DMS79 (cell line): Measurements from ENCODE around the gene HES6.

Experiments
- DNase-seq: peaks from one replicate; lab custom pipeline; 2025; lab: John Stamatoyannopoulos, UW

Gene HES6

DNA sequence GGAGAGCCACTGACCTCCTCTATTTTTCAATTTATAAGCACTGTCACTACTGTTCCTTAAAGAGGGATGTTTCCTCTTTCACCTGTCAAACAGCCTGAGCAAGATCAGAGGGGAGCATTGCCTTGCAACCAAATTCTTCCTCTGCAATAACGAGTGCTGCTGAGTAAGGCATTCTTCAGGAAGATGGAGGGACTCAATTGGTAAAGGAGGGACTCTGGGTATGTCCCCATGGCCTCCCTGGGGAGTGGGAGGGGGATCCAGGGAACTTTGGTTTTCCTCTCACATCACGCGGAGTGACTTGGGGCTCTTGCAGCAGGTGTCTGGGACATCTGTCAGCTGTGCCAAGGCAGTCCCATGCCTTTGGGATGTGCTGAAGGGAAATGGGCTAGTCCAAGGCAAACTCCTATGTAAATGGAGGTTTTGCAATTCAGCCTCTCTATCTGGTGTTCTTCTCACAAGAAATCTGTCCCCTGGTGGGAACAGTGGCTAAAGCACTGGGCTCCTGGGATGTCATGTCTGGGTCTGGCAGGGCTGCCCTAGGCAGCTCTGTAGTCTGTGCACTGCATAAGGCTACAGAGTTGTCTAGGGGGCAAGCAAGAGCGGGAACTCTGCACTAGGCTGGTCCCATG lies 14.4 kb upstream of the HES6 start:
- no peak for DNase-seq

- no peak for DNase-seq
Measured at GRCh38 chr2:238252766-238253630, 13.2 kb upstream of the HES6 start.

DNA sequence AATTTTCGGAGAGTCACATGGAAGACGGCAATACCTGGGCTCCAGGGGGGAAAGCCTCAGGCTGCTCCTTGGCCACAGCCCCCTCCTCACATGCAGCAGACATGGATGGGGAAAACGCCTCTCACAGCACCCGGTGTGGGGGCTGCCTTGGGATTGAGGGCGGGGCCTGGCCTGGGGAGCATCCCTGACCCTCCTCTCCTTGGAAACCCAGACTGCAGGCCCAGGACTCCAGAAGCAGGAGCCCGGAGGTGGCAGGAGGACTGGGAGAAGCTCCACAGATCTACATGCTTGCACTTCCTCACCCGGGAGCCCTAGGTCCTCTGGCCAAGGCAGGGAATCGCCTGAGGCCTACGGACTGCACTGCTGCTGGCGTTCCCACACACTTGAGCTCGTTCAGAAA lies 12.1 kb upstream of the HES6 start:
- DNase-seq: no peak

- no peak for DNase-seq
Measured at GRCh38 chr2:238251331-238251730, 11.5 kb upstream of the HES6 start.

DNA sequence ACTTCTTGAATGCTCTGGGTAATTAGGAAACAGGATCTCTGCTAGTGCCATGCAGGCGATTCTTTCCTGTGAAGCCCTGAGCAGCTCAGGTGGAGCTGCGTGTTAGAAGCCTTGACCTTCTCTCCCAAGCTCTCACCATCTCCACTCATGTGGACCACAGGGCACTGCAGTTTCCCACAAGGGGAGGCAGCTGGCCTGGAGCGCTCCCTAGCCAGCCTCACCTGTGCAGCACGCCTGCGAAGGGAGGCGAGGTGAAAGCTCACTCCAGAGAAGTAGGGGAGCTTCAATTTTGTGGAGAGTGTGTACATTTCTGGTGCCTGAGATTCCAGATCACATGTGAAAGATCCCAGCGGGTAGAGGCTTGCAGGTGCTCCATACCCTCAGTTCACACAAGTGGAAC lies 11.1 kb upstream of the HES6 start:
- DNase-seq: no peak

DNA sequence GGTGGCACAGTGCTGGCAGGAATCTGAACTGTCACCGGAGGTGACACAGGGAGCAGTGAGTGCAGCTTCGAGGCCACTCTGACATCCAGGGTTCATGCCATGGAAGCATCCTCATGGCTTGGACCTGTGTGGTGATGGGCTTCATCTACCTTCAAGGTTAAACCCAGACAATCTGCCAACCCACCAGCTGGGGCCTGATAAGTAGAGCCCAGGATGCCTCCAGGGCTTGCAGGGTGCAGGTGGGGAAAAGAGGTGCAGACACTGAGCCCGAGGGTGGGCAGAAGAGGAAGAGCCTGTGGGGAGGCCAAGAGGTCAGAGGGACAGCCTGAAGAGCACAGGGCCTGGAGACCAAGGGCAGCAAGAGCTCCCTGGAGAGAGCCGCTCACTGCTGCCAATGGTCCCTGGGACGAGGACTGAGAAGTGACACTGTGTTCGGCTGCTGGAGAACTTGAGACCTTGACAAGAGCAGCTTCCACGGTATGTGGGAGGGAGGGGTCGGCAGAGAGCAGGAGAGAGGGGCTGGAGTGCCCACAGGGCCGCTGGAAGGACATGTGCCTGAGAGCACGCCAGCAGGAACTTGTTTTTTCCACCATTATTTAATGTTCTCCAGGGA lies 8.1 kb upstream of the HES6 start:
- DNase-seq: no peak

DNA sequence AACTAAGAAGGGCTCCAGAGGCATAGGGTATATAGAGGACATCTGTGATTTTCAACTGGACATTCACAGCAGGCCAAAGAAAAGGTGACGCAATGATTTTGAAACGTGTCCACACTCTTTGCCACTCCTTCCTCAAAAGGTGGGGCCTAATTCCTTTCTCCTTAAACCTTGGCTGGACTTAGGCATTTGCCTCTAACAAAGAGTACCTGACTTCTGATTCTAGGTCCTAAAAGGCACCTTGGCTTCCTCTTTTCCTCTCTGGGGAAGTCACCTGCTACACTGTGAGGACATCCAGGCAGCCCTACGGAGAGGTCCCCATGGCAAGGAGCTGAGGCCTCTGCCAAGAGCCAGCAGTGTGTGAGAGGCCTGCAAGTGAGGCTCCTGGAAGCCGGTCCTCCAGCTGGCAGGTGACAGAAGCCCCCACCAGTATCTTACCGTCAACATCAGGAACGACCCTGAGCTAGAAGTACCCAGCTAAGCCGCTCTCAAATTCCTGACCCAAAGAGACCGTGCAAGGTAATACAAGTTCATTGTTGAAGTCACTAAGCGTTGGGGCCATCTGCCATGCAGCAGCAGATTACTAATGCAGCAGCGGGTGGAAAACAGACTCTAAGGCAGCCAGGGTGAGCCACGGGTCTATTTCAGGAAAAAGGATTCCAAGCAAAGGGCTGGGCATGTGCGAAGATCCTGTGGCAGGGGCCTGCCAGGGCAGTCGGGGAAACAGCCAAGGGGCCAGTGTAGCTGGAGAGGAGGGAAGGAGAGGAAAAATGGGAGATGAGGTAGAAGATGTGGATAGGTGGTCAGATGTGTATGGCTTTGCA lies 7.4 kb upstream of the HES6 start:
- DNase-seq: no peak

DNA sequence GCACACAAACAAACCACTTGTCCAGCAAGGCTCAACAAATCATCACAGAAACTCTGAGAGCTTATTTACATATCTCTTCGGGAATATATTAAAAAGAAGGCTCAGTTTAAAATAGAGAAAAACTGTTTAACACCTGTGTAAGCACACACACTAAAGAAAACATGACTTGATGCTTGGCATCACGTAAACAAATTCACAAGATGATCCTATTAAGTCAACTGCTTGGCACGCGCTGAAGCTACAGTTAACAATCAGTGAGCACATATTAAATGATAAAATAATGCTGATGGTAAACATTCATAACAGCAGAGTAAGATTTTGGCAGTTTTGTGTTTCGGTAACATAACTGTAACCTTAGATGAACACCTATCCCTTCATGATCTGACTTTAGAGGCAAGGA lies 4.3 kb upstream of the HES6 start:
- no peak for DNase-seq

DNA sequence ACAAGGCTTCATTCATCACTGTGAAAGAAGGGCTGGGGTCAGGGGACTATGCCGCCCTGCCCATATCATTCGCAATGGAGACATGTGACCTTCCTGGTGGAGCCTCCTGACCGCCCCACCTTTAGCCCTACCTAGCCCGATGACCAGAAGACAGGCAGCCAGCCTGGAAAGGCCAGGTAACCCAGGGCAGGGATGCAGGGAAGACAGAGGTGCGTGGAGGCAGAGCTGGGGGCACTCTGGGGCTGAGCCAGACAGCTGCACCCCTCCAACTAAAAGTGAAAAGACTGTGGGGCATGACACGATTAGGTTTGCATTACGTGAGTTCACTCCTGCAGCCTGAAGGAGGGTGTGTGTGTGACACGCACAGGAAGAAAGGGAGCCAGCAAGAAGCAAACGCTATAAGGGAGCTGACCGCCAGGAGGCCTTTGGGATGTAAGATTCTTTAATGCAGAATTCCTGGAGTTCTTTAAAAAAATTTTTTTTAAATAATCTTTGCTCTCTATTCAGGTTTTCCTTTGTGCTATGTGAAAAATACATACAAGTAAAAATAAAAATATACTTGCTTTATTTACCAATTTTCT lies 3.7 kb upstream of the HES6 start:
- no peak for DNase-seq

- peak; percentile 71 for DNase-seq
Measured at GRCh38 chr2:238242731-238243495, 3.1 kb upstream of the HES6 start.

DNA sequence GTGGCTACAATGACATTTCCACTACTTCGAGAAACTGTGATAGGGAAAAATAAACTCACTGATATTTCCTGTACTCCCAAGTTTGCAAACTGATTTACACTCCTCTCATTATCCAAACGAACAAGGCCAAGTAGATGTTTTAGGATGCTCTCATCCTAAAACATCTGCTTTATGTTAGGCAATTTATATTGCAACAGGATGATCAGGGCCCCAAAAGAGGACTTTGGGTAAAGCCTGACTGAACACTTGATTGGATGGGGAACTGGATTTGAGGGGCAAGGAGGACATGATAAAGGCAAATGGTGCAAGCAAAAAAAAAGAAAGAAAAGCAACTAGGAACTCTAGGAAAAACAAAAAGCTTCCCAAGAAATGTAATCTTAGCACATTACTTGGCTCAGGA lies 2.1 kb upstream of the HES6 start:
- no peak for DNase-seq

DNA sequence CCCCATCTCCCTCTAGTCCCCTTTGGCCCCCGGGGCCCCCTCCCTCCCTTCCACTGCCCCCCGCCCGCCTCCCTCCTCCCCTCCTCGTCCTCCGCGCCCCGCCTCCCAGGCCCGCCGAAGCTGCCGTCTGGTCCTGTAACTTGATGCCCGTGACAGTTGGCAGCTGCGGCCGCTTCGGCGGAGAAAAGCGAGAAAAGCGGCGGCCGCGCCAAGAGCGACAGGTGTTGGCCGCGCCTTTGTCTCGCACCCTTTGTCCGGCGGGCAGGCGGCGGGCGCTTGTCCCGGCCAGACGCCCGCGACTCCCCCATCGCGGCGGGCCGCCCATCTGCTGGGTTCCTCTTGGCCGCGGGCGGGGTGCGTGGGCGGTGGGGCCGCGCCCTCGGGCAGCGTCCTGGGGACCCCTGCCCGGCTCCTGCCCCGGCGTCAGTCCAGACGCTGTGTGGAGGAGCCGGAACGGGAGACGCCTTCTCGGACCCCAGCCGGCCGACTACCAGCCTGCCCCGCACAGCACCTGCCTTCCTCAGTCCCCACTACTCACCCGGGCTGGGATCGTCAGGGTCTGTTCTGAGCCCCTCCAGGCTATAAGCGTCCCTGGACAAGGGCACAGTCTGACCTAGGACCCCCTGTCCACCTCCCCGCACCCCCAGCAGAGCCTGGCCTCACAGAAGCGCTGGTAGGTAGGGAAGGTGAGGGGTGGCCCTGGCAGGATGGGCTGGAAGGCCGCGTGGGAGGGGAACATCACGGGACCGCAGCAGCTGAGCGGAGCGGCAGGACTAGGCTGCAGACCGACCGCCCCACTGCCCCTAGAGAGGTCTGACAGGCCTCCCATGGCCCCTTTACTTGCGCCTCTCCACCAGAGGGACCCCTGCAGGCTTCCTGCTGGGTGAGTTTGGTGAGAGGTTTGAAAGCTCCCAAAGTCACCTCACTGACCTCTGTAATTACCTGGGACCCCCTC lies 1.2 kb upstream of the HES6 start:
- DNase-seq: peak; percentile 91

DNA sequence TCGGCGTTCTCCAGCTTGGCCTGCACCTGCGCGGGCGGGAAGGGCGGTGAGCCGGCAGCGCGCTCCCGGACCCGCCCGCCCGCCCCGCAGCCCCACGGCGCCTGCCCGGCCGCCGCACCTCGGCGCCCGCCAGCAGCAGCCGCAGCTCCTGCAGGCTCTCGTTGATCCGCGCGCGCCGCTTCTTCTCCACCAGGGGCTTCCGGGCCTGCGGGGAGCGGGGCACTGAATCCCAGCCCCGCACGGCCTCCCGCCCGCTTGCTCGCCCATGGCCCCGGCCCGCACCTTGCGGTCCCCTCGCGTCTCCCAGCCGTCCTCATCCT lies 335 bp downstream of the HES6 start:
- DNase-seq: no peak

GRCh38 chr2:238238766-238239542 lies 884 bp downstream of the HES6 start:
- DNase-seq: no peak

GRCh38 chr2:238238311-238238765 lies 1.5 kb downstream of the HES6 start:
- DNase-seq: no peak

GRCh38 chr2:238237431-238238135 lies 2.3 kb downstream of the HES6 start:
- no peak for DNase-seq

DNA sequence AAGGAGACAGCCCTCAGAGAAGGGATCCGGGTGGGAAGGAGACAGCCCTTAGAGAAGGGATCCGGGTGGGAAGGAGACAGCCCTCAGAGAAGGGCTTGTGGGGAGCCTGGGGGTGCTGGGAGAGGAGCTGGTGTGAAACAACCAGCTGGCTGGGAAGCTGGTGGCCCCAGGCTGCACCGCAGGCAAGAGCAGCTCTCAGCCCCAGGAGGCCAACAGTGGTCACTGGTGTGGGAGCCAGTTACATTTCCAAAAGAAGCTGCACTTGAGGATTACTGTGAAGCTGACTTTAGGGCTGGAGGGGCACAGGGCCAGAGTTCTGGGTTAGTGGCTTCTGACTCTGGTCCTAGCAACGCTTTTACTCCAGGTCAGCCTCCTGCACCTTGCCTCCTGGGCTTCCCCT lies 3.3 kb downstream of the HES6 start:
- DNase-seq: no peak

- no peak for DNase-seq
Measured at GRCh38 chr2:238235856-238236255, 4.0 kb downstream of the HES6 start.

DNA sequence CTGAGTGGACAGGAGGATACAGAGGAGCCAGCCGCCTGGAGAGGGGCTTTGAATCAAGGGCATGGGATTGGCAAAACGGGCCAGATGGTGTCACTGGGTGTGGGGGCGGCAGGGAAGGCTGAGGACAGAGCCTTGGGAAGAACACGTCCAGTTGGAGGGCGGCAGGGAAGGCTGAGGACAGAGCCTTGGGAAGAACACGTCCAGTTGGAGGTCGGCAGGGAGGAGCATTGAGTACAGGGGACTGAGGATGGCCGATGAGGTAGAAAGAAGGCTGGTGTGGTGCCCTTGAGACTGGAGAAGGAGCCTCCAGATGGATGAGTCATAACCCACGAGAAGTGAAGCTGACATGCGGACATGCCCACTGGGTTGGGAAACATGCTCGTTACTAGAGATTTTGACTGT lies 4.5 kb downstream of the HES6 start:
- no peak for DNase-seq
